Tibial nerve (tissue), 4 donors: ENCODE data around the gene ACY1. TPM values are rescaled to one million over a fixed set of nuclear protein-coding genes. Genes with fewer than 3 reads are reported as not detected.

Experiments
- DNase-seq, 2 donors: peaks; one replicate each; pipeline ENCODE4 v3.0.0-alpha.2; 2019; ENCODE audit warnings: low spot score in 2 of 2
- H3K27ac ChIP-seq, 4 donors: fragments of 200-600 bp; sonication (generic) in 3 of 4; one replicate each; pipeline ENCODE4 v1.5.1; 2017 to 2019; ENCODE audit warnings: mild to moderate bottlenecking in 1 of 4
- H3K27me3 ChIP-seq, 2 donors: fragments of 200-600 bp; sonication (generic) in 1 of 2; one replicate each; pipeline versions ENCODE4 v1.5.1 to v1.6.0; 2017 to 2019
- H3K36me3 ChIP-seq, 3 donors: fragments of 200-600 bp; sonication (generic); one replicate each; pipeline ENCODE4 v1.5.1; 2018 to 2019
- H3K4me1 ChIP-seq, 4 donors: fragments of 200-600 bp; sonication (generic) in 3 of 4; one replicate each; pipeline ENCODE4 v1.5.1; 2017 to 2019
- H3K4me3 ChIP-seq, 4 donors: fragments of 200-600 bp; sonication (generic) in 3 of 4; one replicate each; pipeline ENCODE4 v1.5.1; 2017 to 2019; ENCODE audit warnings: mild to moderate bottlenecking in 1 of 4, moderate library complexity in 1 of 4
- H3K9me3 ChIP-seq, 4 donors: fragments of 200-600 bp; sonication (generic) in 3 of 4; one replicate each; pipeline ENCODE4 v1.5.1; 2017 to 2019
- CTCF ChIP-seq, 5 experiments: fragments of 200-600 bp in 3 of 5; fragments of 450-650 bp in 2 of 5; sonication (generic) in 3 of 5; IDR thresholded peaks; one replicate each; pipeline ENCODE4 v1.5.1; 2016 to 2019; ENCODE audit warnings: antibody characterized with exemption in 5 of 5, mild to moderate bottlenecking in 3 of 5, moderate library complexity in 2 of 5
- EP300 ChIP-seq, 2 donors: sonication (generic); formaldehyde crosslinking; IDR thresholded peaks; one replicate each; pipeline ENCODE4 v1.6.1; 2017; ENCODE audit warnings: antibody characterized with exemption in 2 of 2, mild to moderate bottlenecking in 1 of 2
- POLR2A ChIP-seq, 2 donors: fragments of 450-650 bp; IDR thresholded peaks; one replicate each; pipeline ENCODE4 v1.6.1; 2017; ENCODE audit warnings: antibody characterized with exemption in 2 of 2, mild to moderate bottlenecking in 2 of 2, moderate library complexity in 2 of 2
- WGBS, 2 donors: methylation state at CpG; one replicate each; pipeline ENCODE4 v1.1.5; 2018; 5-methylcytosine and 5-hydroxymethylcytosine counted together
- total RNA-seq, 4 donors: library from RNA; depleted of rRNA; stranded (reverse); fragments of >200 nt; gene quantifications; one replicate each; pipeline ENCODE4 v1.1.0, GENCODE V29; 2016

The ACY1 gene
- total RNA-seq, 4 donors from 2014 or later: 32.2 to 61.0 (median 45.6) TPM

GRCh38 chr3:52014613-52015012 lies 31.3 kb downstream of the ACY1 start:
- no peak for DNase-seq
- Histone ChIP-seq H3K27ac (no peak overlapping the region), H3K4me1 (peaks cover 0 to 26% (median 10%) of the 10 kb centered on the region in 4 donors), H3K36me3 (no peaks in the 10 kb centered on the region), H3K27me3 (no peaks in the 10 kb centered on the region), H3K4me3 (no peak overlapping the region), H3K9me3 (no peaks in the 10 kb centered on the region)
- peak in 2 of 5 experiments; percentile 15 to 31 for TF ChIP-seq CTCF (IDR thresholded peaks at IDR 0.05)
- TF ChIP-seq POLR2A (IDR thresholded peaks at IDR 0.05): no peak
- no peak for TF ChIP-seq EP300 (IDR thresholded peaks at IDR 0.05)
- 59 to 70% methylated on average over 7 to 8 of the region's 8 CpGs for WGBS, 2 donors

- no peak for DNase-seq
- WGBS, 2 donors: 82 to 88% methylated on average over 13 of the region's 13 CpGs
- H3K4me1 ChIP-seq: peaks cover 0 to 36% (median 15%) of the 10 kb centered on the region in 4 donors
- no peaks in the 10 kb centered on the region for H3K9me3 ChIP-seq
- peak overlapping the region in 2 of 4 donors; percentile 88 to 94 for H3K27ac ChIP-seq
- no peaks in the 10 kb centered on the region for H3K36me3 ChIP-seq
- TF ChIP-seq EP300 (IDR thresholded peaks at IDR 0.05): no peak
- TF ChIP-seq CTCF (IDR thresholded peaks at IDR 0.05): no peak
- TF ChIP-seq POLR2A (IDR thresholded peaks at IDR 0.05): no peak
- H3K27me3 ChIP-seq: no peaks in the 10 kb centered on the region
- H3K4me3 ChIP-seq: no peak overlapping the region
These were observed 32.3 kb downstream of the ACY1 start for GRCh38 chr3:52015438-52016228.

- Histone ChIP-seq H3K4me3 (no peak overlapping the region), H3K27ac (peak overlapping the region in 2 of 4 donors; percentile 88 to 94), H3K36me3 (no peaks in the 10 kb centered on the region), H3K9me3 (no peaks in the 10 kb centered on the region), H3K4me1 (peaks cover 0 to 56% (median 25%) of the 10 kb centered on the region in 4 donors), H3K27me3 (no peaks in the 10 kb centered on the region)
- DNase-seq: no peak
- WGBS, 2 donors: 64 to 80% methylated on average over 8 to 10 of the region's 11 CpGs
- TF ChIP-seq POLR2A (IDR thresholded peaks at IDR 0.05) (no peak), CTCF (IDR thresholded peaks at IDR 0.05) (no peak), EP300 (IDR thresholded peaks at IDR 0.05) (no peak)
These were observed 34.3 kb downstream of the ACY1 start for GRCh38 chr3:52017586-52017985.

GRCh38 chr3:52018319-52019000 lies 35.1 kb downstream of the ACY1 start:
- Histone ChIP-seq H3K27me3 (no peaks in the 10 kb centered on the region), H3K9me3 (no peaks in the 10 kb centered on the region), H3K27ac (peak overlapping the region; percentile 75 to 94 (median 83)), H3K4me3 (no peak overlapping the region), H3K36me3 (no peaks in the 10 kb centered on the region), H3K4me1 (peaks cover 0 to 65% (median 32%) of the 10 kb centered on the region in 4 donors)
- 76 to 83% methylated on average over 21 of the region's 21 CpGs for WGBS, 2 donors
- DNase-seq: no peak
- TF ChIP-seq POLR2A (IDR thresholded peaks at IDR 0.05): no peak
- no peak for TF ChIP-seq CTCF (IDR thresholded peaks at IDR 0.05)
- no peak for TF ChIP-seq EP300 (IDR thresholded peaks at IDR 0.05)
